HG03064 (cell line): ENCODE data around the gene PTTG1IP2.

Experiments used
- ATAC-seq: cut with Tn5 transposase; IDR thresholded peaks from one replicate; pipeline ENCODE4 v1.9.1; 2021; ENCODE audit warnings: low read depth; ENCODE audit not compliant: unreplicated experiment

PTTG1IP2 gene

GRCh38 chr7:90551036-90551435 lies 81.6 kb downstream of the PTTG1IP2 start:
- no peak for ATAC-seq

GRCh38 chr7:90552521-90552920 lies 83.1 kb downstream of the PTTG1IP2 start:
- no peak for ATAC-seq

- ATAC-seq = no peak
Observed at GRCh38 chr7:90560730-90561129, 91.3 kb downstream of the PTTG1IP2 start.
